C4-2B (cell line): Measurements from ENCODE around the gene CDH11.

Experiments
- ZFX ChIP-seq: fragments of 450-650 bp; IDR thresholded peaks from 2 replicates; pipeline ENCODE4 v1.6.1; 2017
- TF ChIP-seq, protein P1 (sequence below): fragments of 450-650 bp; conservative IDR thresholded peaks from 2 replicates; pipeline ENCODE4 v1.5.1; 2017; ENCODE audit warnings: mild to moderate bottlenecking

DNA sequence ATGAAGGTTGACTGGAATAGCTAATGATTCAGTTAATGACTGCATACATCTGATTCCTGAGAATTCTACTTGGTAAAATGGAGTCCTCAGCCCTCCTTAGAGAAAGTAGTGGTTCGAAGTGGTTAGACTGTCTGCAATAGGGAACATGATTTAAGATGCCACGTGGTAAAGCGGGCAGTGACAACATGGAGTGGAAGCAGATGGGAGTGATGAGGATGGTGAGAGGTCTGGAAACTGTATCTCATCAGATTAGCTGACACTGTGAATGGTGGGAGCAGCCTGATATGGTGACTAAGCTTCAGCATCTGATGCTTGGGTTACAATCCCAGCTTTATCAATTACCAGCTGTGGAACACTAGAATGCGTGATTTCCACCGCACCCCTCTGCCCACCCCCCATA lies 8.4 kb downstream of the CDH11 start:
- TF ChIP-seq, protein P1, sequence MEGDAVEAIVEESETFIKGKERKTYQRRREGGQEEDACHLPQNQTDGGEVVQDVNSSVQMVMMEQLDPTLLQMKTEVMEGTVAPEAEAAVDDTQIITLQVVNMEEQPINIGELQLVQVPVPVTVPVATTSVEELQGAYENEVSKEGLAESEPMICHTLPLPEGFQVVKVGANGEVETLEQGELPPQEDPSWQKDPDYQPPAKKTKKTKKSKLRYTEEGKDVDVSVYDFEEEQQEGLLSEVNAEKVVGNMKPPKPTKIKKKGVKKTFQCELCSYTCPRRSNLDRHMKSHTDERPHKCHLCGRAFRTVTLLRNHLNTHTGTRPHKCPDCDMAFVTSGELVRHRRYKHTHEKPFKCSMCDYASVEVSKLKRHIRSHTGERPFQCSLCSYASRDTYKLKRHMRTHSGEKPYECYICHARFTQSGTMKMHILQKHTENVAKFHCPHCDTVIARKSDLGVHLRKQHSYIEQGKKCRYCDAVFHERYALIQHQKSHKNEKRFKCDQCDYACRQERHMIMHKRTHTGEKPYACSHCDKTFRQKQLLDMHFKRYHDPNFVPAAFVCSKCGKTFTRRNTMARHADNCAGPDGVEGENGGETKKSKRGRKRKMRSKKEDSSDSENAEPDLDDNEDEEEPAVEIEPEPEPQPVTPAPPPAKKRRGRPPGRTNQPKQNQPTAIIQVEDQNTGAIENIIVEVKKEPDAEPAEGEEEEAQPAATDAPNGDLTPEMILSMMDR = no peak
- TF ChIP-seq ZFX = no peak
